EL (cell line): ENCODE results near the gene TMEM203.
"Not testable (repeated sequence)": the region's sequence is repeated elsewhere in the genome, so short reads cannot be mapped to it uniquely, and the experiment has no call there.

Experiments
- DNase-seq: peaks from one replicate; pipeline ENCODE4 v3.0.0-alpha.2; 2016

Gene TMEM203

GRCh38 chr9:137205126-137206069, at the start of gene TMEM203, which contains the start of gene NDOR1:
TSS of gene TMEM203 (minus strand) at chr9:137205648. CDS start at chr9:137205414, 234 bp downstream.
TSS of gene NDOR1 (plus strand) at chr9:137205700. CDS start at chr9:137205778, 78 bp downstream.
- DNase-seq, result peak; percentile 85

- peak; percentile 86 for DNase-seq
Measured at GRCh38 chr9:137254624-137255447, 49.4 kb upstream of the TMEM203 start, which contains the start of gene NELFB. TSS of gene NELFB (plus strand) at chr9:137255327.

- DNase-seq, result no peak
Measured at GRCh38 chr9:137253717-137254623, 48.5 kb upstream of the TMEM203 start.

GRCh38 chr9:137252555-137253506, 47.4 kb upstream of the TMEM203 start:
- no peak for DNase-seq

GRCh38 chr9:137251490-137252268, 46.2 kb upstream of the TMEM203 start:
- no peak for DNase-seq

GRCh38 chr9:137251194-137251461, 45.7 kb upstream of the TMEM203 start, which contains the start of gene STPG3:
TSS of gene STPG3 (plus strand) at chr9:137251286. CDS start at chr9:137251287, 1 bp downstream.
- no peak for DNase-seq

GRCh38 chr9:137250329-137251193, 45.1 kb upstream of the TMEM203 start:
- no peak for DNase-seq

- DNase-seq, result no peak
Measured at GRCh38 chr9:137247916-137248175, 42.4 kb upstream of the TMEM203 start.

- DNase-seq, result no peak
Measured at GRCh38 chr9:137247135-137247915, 41.9 kb upstream of the TMEM203 start.

GRCh38 chr9:137245450-137246421, 40.3 kb upstream of the TMEM203 start:
- no peak for DNase-seq

- DNase-seq, result no peak
Measured at GRCh38 chr9:137244486-137245449, 39.3 kb upstream of the TMEM203 start.

- DNase-seq, result peak; percentile 40
Measured at GRCh38 chr9:137243626-137244485, 38.4 kb upstream of the TMEM203 start.

GRCh38 chr9:137243266-137243625, 37.8 kb upstream of the TMEM203 start:
- not testable (repeated sequence) for DNase-seq

GRCh38 chr9:137242269-137243203, 37.1 kb upstream of the TMEM203 start:
- no peak for DNase-seq
